ENCODE results near the gene IGFBP2. TPM values are rescaled to one million over a fixed set of nuclear protein-coding genes. Genes with fewer than 3 reads are reported as not detected.

IGFBP2 gene
- total RNA-seq, 2 experiments from 2014 or later, result 5.8 to 5.9 TPM

- CTCF ChIA-PET, result interaction anchor here (2.3 kb wide), 1 partner anchor 136 kb away, joined by 5 read pairs; no protein-coding TSS in a partner anchor
- POLR2A ChIA-PET, result no interaction called here
These were observed 25.5 kb downstream of the IGFBP2 start for GRCh38 chr2:216658757-216659156.

GRCh38 chr2:216659276-216659675, 26.1 kb downstream of the IGFBP2 start:
- POLR2A ChIA-PET, result no interaction called here
- CTCF ChIA-PET, result no interaction called here

GRCh38 chr2:216660496-216660895, 27.3 kb downstream of the IGFBP2 start:
- CTCF ChIA-PET, result no interaction called here
- POLR2A ChIA-PET, result no interaction called here

- ChIA-PET CTCF (no interaction called here), POLR2A (no interaction called here)
These were observed 27.8 kb downstream of the IGFBP2 start for GRCh38 chr2:216661051-216661450.

- POLR2A ChIA-PET, result no interaction called here
- CTCF ChIA-PET, result no interaction called here
These were observed 28.6 kb downstream of the IGFBP2 start for GRCh38 chr2:216661639-216662375.

GRCh38 chr2:216663106-216663505, 29.9 kb downstream of the IGFBP2 start:
- POLR2A ChIA-PET, result interaction anchor here (1.0 kb wide), 1 partner anchor 18 kb away, joined by 3 read pairs; no protein-coding TSS in a partner anchor
- CTCF ChIA-PET, result interaction anchor here (1.4 kb wide), 1 partner anchor 144 kb away, joined by 5 read pairs; no protein-coding TSS in a partner anchor

GRCh38 chr2:216663846-216664245, 30.6 kb downstream of the IGFBP2 start:
- POLR2A ChIA-PET, result interaction anchor here (1.0 kb wide), 1 partner anchor 19 kb away, joined by 3 read pairs; no protein-coding TSS in a partner anchor

GRCh38 chr2:216664593-216665034, 31.4 kb downstream of the IGFBP2 start:
- CTCF ChIA-PET, result interaction anchor here (0.5 to 4.8 kb wide), 3 partner anchors 30 to 146 kb away, joined by 3 to 55 read pairs (median 4); no protein-coding TSS in a partner anchor
- POLR2A ChIA-PET, result interaction anchor here (0.5 kb wide), 1 partner anchor 168 kb away, joined by 8 read pairs; no protein-coding TSS in a partner anchor

More at GRCh38 chr2:216663846-216664245, 30.6 kb downstream of the IGFBP2 start:
- CTCF ChIA-PET, result interaction anchor here (1.1 to 1.4 kb wide), 2 partner anchors 138 to 145 kb away, joined by 4 to 5 read pairs; no protein-coding TSS in a partner anchor

GRCh38 chr2:216665242-216665641, 32.0 kb downstream of the IGFBP2 start:
- ChIA-PET CTCF (interaction anchor here (4.8 kb wide), 1 partner anchor 147 kb away, joined by 55 read pairs; no protein-coding TSS in a partner anchor), POLR2A (interaction anchor here (0.5 kb wide), 1 partner anchor 169 kb away, joined by 8 read pairs; no protein-coding TSS in a partner anchor)

GRCh38 chr2:216665717-216666116, 32.5 kb downstream of the IGFBP2 start:
- CTCF ChIA-PET, result interaction anchor here (1.3 to 4.8 kb wide), 4 partner anchors 101 to 155 kb away, joined by 3 to 55 read pairs (median 4); no protein-coding TSS in a partner anchor

GRCh38 chr2:216666461-216667233, 33.4 kb downstream of the IGFBP2 start:
- POLR2A ChIA-PET, result no interaction called here
- CTCF ChIA-PET, result interaction anchor here (0.7 to 4.8 kb wide), 9 partner anchors 9 to 1320 kb away, joined by 3 to 55 read pairs (median 4); no protein-coding TSS in a partner anchor

More at GRCh38 chr2:216665717-216666116, 32.5 kb downstream of the IGFBP2 start:
- POLR2A ChIA-PET, result no interaction called here

GRCh38 chr2:216670266-216671080, 37.3 kb downstream of the IGFBP2 start:
- CTCF ChIA-PET, result no interaction called here

GRCh38 chr2:216671081-216671411, 37.8 kb downstream of the IGFBP2 start:
- CTCF ChIA-PET, result no interaction called here

More at GRCh38 chr2:216670266-216671080, 37.3 kb downstream of the IGFBP2 start:
- POLR2A ChIA-PET, result no interaction called here

GRCh38 chr2:216671791-216672343, 38.6 kb downstream of the IGFBP2 start:
- CTCF ChIA-PET, result no interaction called here
- POLR2A ChIA-PET, result interaction anchor here (0.7 kb wide), 1 partner anchor 173 kb away, joined by 3 read pairs; no protein-coding TSS in a partner anchor

More at GRCh38 chr2:216671081-216671411, 37.8 kb downstream of the IGFBP2 start:
- POLR2A ChIA-PET, result no interaction called here

GRCh38 chr2:216672466-216672865, 39.2 kb downstream of the IGFBP2 start:
- ChIA-PET POLR2A (no interaction called here), CTCF (no interaction called here)

- ChIA-PET POLR2A (no interaction called here), CTCF (no interaction called here)
These were observed 39.8 kb downstream of the IGFBP2 start for GRCh38 chr2:216673021-216673420.

GRCh38 chr2:216673609-216674008, 40.4 kb downstream of the IGFBP2 start:
- CTCF ChIA-PET, result no interaction called here
- POLR2A ChIA-PET, result no interaction called here

- ChIA-PET POLR2A (no interaction called here), CTCF (interaction anchor here (0.9 to 1.1 kb wide), 2 partner anchors 8 to 30 kb away, joined by 3 to 4 read pairs; no protein-coding TSS in a partner anchor)
These were observed 41.2 kb downstream of the IGFBP2 start for GRCh38 chr2:216674376-216674775.

- POLR2A ChIA-PET, result no interaction called here
These were observed 43.4 kb downstream of the IGFBP2 start for GRCh38 chr2:216676630-216677029.

More at GRCh38 chr2:216676630-216677029, 43.4 kb downstream of the IGFBP2 start:
- CTCF ChIA-PET, result no interaction called here
